LoVo (cell line): ENCODE measurements around the gene CNOT10.
"Not testable (repeated sequence)": the region's sequence is repeated elsewhere in the genome, so short reads cannot be mapped to it uniquely, and the experiment has no call there.

Experiments used
- DNase-seq: peaks from one replicate; pipeline ENCODE4 v3.0.0-alpha.2; 2016; ENCODE audit warnings: low spot score

Gene CNOT10

GRCh38 chr3:32684800-32685542 lies at the start of gene CNOT10:
Gene CNOT10, plus strand, starts transcription at chr3:32685188. Its CDS starts 273 bp downstream, at chr3:32685461.
- DNase-seq, result peak; percentile 96

- no peak for DNase-seq
Measured at GRCh38 chr3:32640939-32641338, 44.0 kb upstream of the CNOT10 start.

- DNase-seq, result no peak
Measured at GRCh38 chr3:32641356-32641755, 43.6 kb upstream of the CNOT10 start.

- no peak for DNase-seq
Measured at GRCh38 chr3:32643354-32643753, 41.6 kb upstream of the CNOT10 start.

- DNase-seq, result no peak
Measured at GRCh38 chr3:32643816-32644215, 41.2 kb upstream of the CNOT10 start.

- no peak for DNase-seq
Measured at GRCh38 chr3:32644380-32644779, 40.6 kb upstream of the CNOT10 start.

GRCh38 chr3:32646761-32647160 lies 38.2 kb upstream of the CNOT10 start:
- no peak for DNase-seq

- not testable (repeated sequence) for DNase-seq
Measured at GRCh38 chr3:32652337-32653100, 32.5 kb upstream of the CNOT10 start.

- DNase-seq, result no peak
Measured at GRCh38 chr3:32655167-32655566, 29.8 kb upstream of the CNOT10 start.

GRCh38 chr3:32660634-32661033 lies 24.4 kb upstream of the CNOT10 start:
- no peak for DNase-seq

GRCh38 chr3:32662647-32663046 lies 22.3 kb upstream of the CNOT10 start:
- DNase-seq, result no peak

GRCh38 chr3:32664630-32665075 lies 20.3 kb upstream of the CNOT10 start:
- DNase-seq, result peak; percentile 55

- no peak for DNase-seq
Measured at GRCh38 chr3:32667072-32667582, 17.9 kb upstream of the CNOT10 start.

- DNase-seq, result not testable (repeated sequence)
Measured at GRCh38 chr3:32669226-32669625, 15.8 kb upstream of the CNOT10 start.

GRCh38 chr3:32673730-32674129 lies 11.3 kb upstream of the CNOT10 start:
- DNase-seq, result not testable (repeated sequence)

GRCh38 chr3:32675164-32675563 lies 9.8 kb upstream of the CNOT10 start:
- no peak for DNase-seq

GRCh38 chr3:32675650-32676049 lies 9.3 kb upstream of the CNOT10 start:
- no peak for DNase-seq

- no peak for DNase-seq
Measured at GRCh38 chr3:32681811-32682210, 3.2 kb upstream of the CNOT10 start.

- no peak for DNase-seq
Measured at GRCh38 chr3:32684029-32684799, 774 bp upstream of the CNOT10 start.

GRCh38 chr3:32685543-32686185 lies 676 bp downstream of the CNOT10 start:
- peak; percentile 4 for DNase-seq

- DNase-seq, result no peak
Measured at GRCh38 chr3:32686713-32687112, 1.7 kb downstream of the CNOT10 start.

- no peak for DNase-seq
Measured at GRCh38 chr3:32691847-32692246, 6.9 kb downstream of the CNOT10 start.
